Pulmonary artery endothelial cell (primary cell): ENCODE data around the gene GALNT2. TPM values are rescaled to one million over a fixed set of nuclear protein-coding genes. Genes with fewer than 3 reads are reported as not detected.

ENCODE experiments used
- DNase-seq: peaks from one replicate; pipeline ENCODE4 v3.0.0-alpha.2; 2011; ENCODE audit warnings: low read depth, low spot score
- total RNA-seq: library from RNA; depleted of rRNA; stranded (reverse); fragments of >200 nt; gene quantifications from 2 replicates; pipeline ENCODE4 v1.2.3, GENCODE V29; 2014

The GALNT2 gene
- total RNA-seq, 1 donor from 2014 or later: 90.9 TPM

GRCh38 chr1:230254265-230254664, 187.2 kb downstream of the GALNT2 start:
- DNase-seq: no peak

- no peak for DNase-seq
Observed at GRCh38 chr1:230255116-230255515, 188.1 kb downstream of the GALNT2 start.

GRCh38 chr1:230255991-230256390, 189.0 kb downstream of the GALNT2 start:
- DNase-seq: no peak

- no peak for DNase-seq
Observed at GRCh38 chr1:230256896-230257295, 189.9 kb downstream of the GALNT2 start.

- no peak for DNase-seq
Observed at GRCh38 chr1:230259621-230260020, 192.6 kb downstream of the GALNT2 start.

- DNase-seq: no peak
Observed at GRCh38 chr1:230260831-230261230, 193.8 kb downstream of the GALNT2 start.

- no peak for DNase-seq
Observed at GRCh38 chr1:230261928-230262650, 195.1 kb downstream of the GALNT2 start.

GRCh38 chr1:230262867-230263567, 196.0 kb downstream of the GALNT2 start:
- no peak for DNase-seq

- DNase-seq: no peak
Observed at GRCh38 chr1:230263568-230264195, 196.6 kb downstream of the GALNT2 start.

- DNase-seq: no peak
Observed at GRCh38 chr1:230264342-230264741, 197.3 kb downstream of the GALNT2 start.

GRCh38 chr1:230265200-230266115, 198.4 kb downstream of the GALNT2 start:
- no peak for DNase-seq

- DNase-seq: no peak
Observed at GRCh38 chr1:230266456-230266855, 199.4 kb downstream of the GALNT2 start.

GRCh38 chr1:230267338-230268065, 200.5 kb downstream of the GALNT2 start:
- DNase-seq: no peak

- peak; percentile 46 for DNase-seq
Observed at GRCh38 chr1:230268371-230269170, 201.5 kb downstream of the GALNT2 start.

GRCh38 chr1:230270185-230270558, 203.1 kb downstream of the GALNT2 start:
- DNase-seq: no peak

- no peak for DNase-seq
Observed at GRCh38 chr1:230270559-230271281, 203.7 kb downstream of the GALNT2 start.

GRCh38 chr1:230271300-230272035, 204.4 kb downstream of the GALNT2 start:
- no peak for DNase-seq

GRCh38 chr1:230272557-230272956, 205.5 kb downstream of the GALNT2 start:
- DNase-seq: no peak
